Fibroblast of skin of left biceps (primary cell): ENCODE data around the gene ARSB.

Source experiments
- DNase-seq, 2 experiments: peaks; one replicate each; pipeline ENCODE4 v3.0.0-alpha.2; 2013; ENCODE audit warnings: low read depth in 2 of 2

ARSB gene

DNA sequence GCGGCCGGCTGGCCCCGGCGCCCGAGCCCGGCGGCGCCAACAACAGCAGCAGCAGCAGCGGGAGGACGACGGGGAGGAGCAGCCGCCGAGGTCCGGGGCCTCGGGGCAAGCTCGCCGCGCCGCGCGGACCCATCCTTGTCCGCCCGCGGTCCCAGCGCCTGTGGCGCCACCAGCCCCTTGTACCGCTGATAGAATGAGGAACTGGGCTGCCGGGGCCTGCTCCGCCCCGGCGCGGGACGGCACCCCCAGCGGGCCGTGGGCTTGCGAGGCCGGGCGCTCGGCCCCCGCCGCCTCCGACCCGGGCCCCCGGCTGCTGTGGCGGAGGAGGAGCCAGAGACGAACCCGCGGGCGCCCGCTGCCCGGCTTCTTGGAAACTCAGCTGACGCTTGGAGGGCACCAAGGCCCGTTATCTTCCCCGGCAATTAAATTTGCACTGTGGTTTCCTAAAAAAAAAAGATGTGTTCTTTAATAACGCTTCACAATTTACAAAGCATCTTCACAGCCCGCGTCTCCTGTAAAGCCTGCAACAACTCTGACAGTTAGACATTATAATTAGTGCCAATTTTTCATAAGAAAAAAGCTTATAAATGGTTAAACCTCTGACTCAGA is at the start of gene ARSB:
Gene ARSB (minus strand): TSS at position 195 of the 609 bp plus-strand sequence. CDS start 62 bp downstream, at position 133.
- no peak for DNase-seq

DNA sequence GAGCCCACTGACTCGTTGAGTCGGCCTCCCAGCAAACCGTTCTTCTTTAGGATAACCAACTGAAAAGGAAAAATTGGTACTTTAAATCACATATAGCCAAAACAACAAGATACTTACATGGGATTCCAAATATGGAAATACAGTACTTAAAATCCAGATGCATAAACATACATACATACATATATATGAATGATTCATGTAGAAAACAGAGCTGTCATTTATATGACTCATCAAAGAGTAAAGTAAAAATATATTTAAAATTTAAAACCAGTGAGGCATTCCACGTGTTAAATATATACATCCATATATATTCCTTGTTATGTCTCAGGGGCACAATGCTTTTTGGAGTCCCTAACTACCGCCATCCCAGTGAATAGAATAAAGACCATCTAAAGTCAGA is 47.7 kb upstream of the ARSB start:
- DNase-seq, result no peak

DNA sequence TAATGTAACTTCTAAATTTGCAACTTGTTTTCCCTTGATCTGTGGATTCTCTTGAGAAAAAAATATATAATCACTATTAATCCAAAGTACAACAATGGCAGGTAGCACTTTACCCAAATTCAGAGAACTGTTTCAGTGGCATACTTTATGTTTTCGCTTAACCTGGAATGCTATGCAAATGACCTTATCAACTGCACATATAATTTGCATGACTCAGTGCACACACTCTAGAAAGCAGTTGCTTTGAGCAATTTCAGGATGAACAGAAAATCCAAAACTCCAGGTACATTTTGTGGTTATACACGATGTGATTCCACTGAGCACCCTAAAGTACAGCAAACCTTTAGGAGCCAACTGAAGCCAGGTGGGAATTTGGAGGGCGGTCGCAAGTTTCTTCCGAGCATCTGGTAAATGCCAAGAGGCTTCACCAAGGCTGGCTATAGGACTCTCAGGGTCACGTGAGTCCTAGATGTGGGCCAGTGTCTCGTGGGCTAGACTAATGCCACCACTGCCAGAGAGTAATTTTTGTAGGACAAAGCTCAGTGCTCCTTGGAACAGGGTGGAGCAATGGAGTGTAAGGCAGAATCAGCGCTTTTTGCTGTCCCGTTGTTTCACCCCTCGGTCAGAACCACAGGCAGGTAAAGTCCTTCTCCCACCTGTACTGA is 47.1 kb upstream of the ARSB start:
- DNase-seq, result no peak

DNA sequence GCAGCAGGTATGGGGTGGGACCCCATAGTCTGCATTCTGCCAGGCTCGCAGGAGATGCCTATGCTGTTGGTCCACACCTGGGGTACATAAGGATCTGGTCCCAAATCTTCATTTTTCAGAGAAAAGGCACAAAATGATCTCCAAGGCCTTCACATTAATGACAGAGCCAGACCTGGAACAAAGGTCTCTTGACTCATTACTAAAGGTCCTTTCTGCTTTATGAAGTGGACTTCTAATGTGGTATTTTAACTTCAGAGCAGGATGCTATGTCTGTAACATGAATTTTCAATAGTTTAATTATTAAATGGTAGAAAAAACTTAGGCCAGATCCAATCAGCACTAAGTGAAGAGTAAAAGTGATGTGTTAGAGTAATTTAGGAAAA is 46.4 kb upstream of the ARSB start:
- DNase-seq, result no peak

GRCh38 chr5:79030663-79031484 is 45.8 kb upstream of the ARSB start:
- no peak for DNase-seq

DNA sequence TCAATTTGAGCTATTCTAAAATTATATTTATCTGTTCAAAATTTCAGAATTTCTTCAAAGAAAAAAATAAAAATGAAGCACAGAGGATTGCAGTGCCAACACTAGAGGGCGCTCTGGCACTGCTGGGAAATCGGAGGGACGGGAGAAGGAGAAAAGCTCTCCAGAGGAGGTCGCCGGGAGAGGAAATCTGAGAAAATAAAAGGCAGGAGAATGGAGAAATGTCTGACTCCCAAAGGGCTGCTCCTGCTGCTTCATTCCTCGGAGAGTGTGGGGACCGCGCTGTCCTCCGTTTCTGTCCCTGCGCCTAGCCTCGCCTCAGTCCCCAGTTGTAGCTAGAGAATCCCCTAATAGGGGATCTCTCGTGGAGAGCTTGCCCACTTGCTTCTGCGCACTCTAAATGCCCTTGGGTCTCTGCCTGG is 40.0 kb upstream of the ARSB start:
- peak; percentile 19 to 24 for DNase-seq

GRCh38 chr5:79023947-79024346 is 38.8 kb upstream of the ARSB start:
- no peak for DNase-seq

DNA sequence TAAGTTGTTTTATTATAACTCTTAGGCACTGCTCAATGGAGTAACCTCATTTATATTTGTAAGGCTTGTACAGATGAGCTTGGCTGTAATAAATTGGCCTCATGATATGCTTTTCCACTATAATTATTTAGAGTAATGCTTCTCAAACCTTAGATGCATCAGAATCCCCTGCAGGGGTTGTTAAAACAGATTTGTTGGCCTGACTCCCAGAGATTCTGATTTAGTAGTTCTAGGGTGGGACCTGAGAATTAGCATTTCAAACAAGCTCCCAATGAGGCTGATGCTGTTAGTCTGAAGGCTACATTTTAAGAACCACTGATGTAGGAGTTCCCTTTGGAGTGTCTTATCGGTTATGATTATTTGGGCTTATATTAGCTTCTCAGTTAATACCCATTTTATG is 38.2 kb upstream of the ARSB start:
- no peak for DNase-seq

GRCh38 chr5:79022771-79023170 is 37.7 kb upstream of the ARSB start:
- no peak for DNase-seq

DNA sequence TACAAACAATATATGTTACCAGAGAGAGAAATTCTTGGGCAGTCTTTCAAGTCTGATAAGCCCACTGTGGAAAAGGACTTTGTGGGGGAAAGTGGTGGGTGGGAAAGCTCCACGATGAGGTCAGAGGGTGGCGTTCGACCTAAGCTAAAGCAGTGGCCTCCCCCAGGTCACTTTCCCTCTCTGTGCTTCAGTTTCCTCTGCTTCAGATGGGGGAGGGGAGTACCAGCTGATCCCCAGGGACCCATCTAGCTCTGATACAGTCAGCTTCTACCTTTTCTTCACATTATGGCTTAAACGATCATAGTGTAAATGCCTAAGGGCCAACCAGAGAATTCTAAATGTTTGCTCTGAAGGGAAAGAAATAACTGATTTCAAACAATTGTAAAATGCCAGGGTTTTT is 36.6 kb upstream of the ARSB start:
- no peak for DNase-seq

GRCh38 chr5:79020861-79021561 is 35.9 kb upstream of the ARSB start:
- peak; percentile 74 to 78 for DNase-seq

- no peak for DNase-seq
Observed at GRCh38 chr5:79014631-79015030, 29.5 kb upstream of the ARSB start.

- DNase-seq, result no peak
Observed at GRCh38 chr5:79011869-79012268, 26.8 kb upstream of the ARSB start.

DNA sequence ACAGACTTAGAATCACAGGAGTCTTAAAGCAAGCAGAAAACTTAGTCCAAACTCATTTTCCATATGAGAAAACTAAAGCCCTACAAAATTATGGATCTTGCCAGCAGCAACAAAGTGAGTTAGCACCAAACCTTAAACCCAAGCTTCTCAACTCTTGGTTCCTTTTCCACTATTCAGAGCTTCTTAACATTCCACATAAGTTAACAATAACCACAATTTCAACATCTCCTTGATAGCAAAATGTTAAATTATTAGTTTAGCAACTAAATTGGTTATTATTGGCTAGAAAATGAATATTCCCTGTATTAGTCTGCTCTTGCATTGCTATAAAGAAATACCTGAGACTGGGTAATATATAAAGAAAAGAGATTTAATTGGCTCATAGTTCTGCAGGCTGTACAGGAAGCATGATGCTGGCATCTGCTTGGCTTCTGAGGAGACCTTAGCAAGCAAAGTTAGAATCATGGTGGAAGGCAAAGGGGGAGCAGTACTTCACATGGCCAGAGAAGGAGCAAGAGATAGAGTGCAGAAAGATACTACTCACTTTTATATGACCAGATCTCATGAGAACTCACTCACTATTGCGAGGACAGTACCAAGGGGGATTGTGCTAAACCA is 26.2 kb upstream of the ARSB start:
- peak; percentile 77 to 78 for DNase-seq

GRCh38 chr5:79008362-79008761 is 23.3 kb upstream of the ARSB start:
- no peak for DNase-seq

DNA sequence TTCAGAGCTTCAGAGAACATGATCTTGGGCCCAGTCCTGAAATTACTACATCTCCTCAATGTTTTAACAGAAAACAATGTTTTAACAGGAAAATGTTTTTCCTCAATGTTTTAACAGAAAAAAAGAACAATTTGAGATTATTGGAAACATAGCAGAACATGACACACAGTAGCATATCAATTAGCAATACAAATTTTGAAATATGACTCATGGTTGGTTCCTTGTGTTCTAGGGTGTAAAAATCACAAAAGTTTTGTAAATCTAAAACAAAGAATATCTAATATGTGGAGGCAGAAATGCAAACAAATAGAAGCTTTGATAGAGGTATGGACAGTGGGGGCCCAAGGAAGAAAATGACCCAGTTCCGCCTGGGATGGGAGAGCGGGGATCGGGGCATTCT is 22.8 kb upstream of the ARSB start:
- no peak for DNase-seq

- DNase-seq, result no peak
Observed at GRCh38 chr5:79005936-79006631, 21.0 kb upstream of the ARSB start.

GRCh38 chr5:79005151-79005550 is 20.0 kb upstream of the ARSB start:
- DNase-seq, result no peak

DNA sequence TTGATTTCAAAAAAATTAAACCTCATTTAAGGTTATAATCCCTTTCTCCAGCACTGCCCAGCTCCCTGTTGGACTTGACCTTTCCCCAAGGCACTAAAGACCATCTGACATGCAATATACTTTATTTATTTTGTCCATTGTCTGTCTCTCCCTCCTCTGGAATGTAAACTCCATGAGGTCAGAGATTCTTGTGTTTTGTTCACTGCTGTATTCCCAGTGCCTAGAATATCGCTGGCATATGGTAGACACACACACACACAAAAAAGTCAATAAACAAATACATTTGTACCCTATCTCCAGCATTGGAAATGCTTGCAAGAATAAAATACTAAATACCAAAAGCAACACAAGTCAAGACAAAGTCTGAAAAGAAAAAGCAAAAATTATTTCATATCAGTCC is 17.3 kb upstream of the ARSB start:
- DNase-seq, result no peak

DNA sequence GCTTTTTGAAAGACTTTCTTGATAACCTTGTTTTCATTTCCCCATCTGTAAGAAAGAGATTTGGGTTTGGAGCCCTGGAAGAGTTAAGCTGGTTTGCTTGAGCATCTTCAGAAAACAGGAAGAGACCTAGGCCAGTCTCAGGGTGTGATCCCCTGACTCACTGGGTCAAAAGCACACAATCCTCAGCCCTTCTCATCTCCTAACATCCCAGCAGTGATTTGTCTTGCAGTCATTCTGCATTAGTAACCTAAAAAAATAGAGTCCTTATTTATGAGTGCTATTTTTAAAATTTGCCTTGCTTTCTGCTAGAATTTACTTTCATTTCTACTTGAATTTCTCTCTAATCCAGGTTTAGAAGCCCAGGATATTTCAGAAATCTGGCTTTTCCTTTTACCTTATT is 16.4 kb upstream of the ARSB start:
- no peak for DNase-seq

DNA sequence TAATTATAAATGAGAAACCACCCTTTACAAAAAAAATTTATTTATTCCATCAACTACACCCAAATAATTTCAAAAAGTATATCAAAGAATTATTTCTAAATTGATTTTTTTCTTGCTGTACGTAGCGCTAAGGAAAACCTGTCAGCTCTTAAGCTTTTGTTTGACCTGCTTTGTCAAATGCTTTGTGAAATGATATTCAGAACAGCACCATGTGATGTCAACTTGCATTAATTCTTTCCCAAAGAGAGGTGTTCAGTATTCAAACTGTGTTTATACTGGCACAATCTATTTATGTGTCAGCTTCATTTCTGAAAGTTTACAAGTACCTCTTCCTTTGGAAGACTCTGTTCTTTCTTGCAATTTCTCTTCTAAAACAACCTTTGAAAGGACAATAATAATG is 12.0 kb upstream of the ARSB start:
- DNase-seq, result no peak
